Measurements from ENCODE around the gene HPS3.

Gene HPS3

GRCh38 chr3:149162007-149162406 lies 32.6 kb downstream of the HPS3 start:
- peaks cover 0 to 61% of the 10 kb centered on the region in 2 experiments; a peak in 2 of 3 replicates for H3K36me3 ChIP-seq (ENCODE audit: control insufficient read depth in 2 of 2, insufficient read depth in 1 of 2, low read length in 2 of 2)
- H3K4me3 ChIP-seq (ENCODE audit: low read depth, low read length) = no peak overlapping the region

GRCh38 chr3:149163066-149163465 lies 33.6 kb downstream of the HPS3 start:
- POLR2A ChIA-PET = no interaction called here
- H3K4me3 ChIP-seq (ENCODE audit: low read depth, low read length) = no peak overlapping the region
- TF ChIP-seq MZF1 (tag by site-specific recombination; IDR thresholded peaks at IDR 0.05; ENCODE audit: borderline replicate concordance) (no peak), ZNF426 (tag by site-specific recombination; IDR thresholded peaks at IDR 0.05) (no peak), HOXA7 (CRISPR knock-in tag; IDR thresholded peaks at IDR 0.05; ENCODE audit: borderline replicate concordance) (no peak), ZNF529 (tag by site-specific recombination; IDR thresholded peaks at IDR 0.05; ENCODE audit: insufficient replicate concordance) (no peak), ZNF76 (tag by site-specific recombination; IDR thresholded peaks at IDR 0.05; ENCODE audit: borderline replicate concordance, low read depth) (no peak), ZNF580 (tag by site-specific recombination; IDR thresholded peaks at IDR 0.05) (no peak), GLIS1 (tag by site-specific recombination; IDR thresholded peaks at IDR 0.05) (no peak), ZNF660 (tag by site-specific recombination; IDR thresholded peaks at IDR 0.05) (no peak), ZNF391 (tag by site-specific recombination; IDR thresholded peaks at IDR 0.05; ENCODE audit: borderline replicate concordance, low read depth) (no peak), ZNF621 (tag by site-specific recombination; IDR thresholded peaks at IDR 0.05) (no peak), ZBTB26 (tag by site-specific recombination; optimal IDR thresholded peaks at IDR 0.05) (no peak), ZNF274 (IDR thresholded peaks at IDR 0.05; ENCODE audit: low read length) (no peak), ZNF274 (tag by site-specific recombination; IDR thresholded peaks at IDR 0.05; ENCODE audit: borderline replicate concordance) (no peak), ZNF404 (tag by site-specific recombination; IDR thresholded peaks at IDR 0.05) (no peak), ZNF791 (tag by site-specific recombination; IDR thresholded peaks at IDR 0.05) (no peak), WT1 (tag by site-specific recombination; IDR thresholded peaks at IDR 0.05) (no peak), ZXDB (tag by site-specific recombination; IDR thresholded peaks at IDR 0.05) (no peak), ZNF596 (tag by site-specific recombination; IDR thresholded peaks at IDR 0.05) (no peak), ZNF433 (tag by site-specific recombination; IDR thresholded peaks at IDR 0.05; ENCODE audit: low read depth) (no peak)
- TF ChIP-seq, protein P1, sequence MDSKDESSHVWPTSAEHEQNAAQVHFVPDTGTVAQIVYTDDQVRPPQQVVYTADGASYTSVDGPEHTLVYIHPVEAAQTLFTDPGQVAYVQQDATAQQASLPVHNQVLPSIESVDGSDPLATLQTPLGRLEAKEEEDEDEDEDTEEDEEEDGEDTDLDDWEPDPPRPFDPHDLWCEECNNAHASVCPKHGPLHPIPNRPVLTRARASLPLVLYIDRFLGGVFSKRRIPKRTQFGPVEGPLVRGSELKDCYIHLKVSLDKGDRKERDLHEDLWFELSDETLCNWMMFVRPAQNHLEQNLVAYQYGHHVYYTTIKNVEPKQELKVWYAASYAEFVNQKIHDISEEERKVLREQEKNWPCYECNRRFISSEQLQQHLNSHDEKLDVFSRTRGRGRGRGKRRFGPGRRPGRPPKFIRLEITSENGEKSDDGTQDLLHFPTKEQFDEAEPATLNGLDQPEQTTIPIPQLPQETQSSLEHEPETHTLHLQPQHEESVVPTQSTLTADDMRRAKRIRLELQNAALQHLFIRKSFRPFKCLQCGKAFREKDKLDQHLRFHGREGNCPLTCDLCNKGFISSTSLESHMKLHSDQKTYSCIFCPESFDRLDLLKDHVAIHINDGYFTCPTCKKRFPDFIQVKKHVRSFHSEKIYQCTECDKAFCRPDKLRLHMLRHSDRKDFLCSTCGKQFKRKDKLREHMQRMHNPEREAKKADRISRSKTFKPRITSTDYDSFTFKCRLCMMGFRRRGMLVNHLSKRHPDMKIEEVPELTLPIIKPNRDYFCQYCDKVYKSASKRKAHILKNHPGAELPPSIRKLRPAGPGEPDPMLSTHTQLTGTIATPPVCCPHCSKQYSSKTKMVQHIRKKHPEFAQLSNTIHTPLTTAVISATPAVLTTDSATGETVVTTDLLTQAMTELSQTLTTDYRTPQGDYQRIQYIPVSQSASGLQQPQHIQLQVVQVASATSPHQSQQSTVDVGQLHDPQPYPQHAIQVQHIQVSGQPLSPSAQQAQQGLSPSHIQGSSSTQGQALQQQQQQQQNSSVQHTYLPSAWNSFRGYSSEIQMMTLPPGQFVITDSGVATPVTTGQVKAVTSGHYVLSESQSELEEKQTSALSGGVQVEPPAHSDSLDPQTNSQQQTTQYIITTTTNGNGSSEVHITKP (tag by site-specific recombination; IDR thresholded peaks at IDR 0.05) = no peak
- no peaks in the 10 kb centered on the region for H3K4me1 ChIP-seq (ENCODE audit: control insufficient read depth, insufficient read depth, low read length)
- CTCF ChIA-PET = no interaction called here
- H3K36me3 ChIP-seq (ENCODE audit: control insufficient read depth in 2 of 2, insufficient read depth in 1 of 2, low read length in 2 of 2) = peaks cover 0 to 57% of the 10 kb centered on the region in 2 experiments; a peak in 2 of 3 replicates
- no peaks in the 10 kb centered on the region for H3K9me3 ChIP-seq (ENCODE audit: control insufficient read depth, insufficient read depth, low read depth, low read length)
- H3K27ac ChIP-seq (ENCODE audit: extremely low read depth, low read depth, low read length) = no peak overlapping the region

More at GRCh38 chr3:149162007-149162406, 32.6 kb downstream of the HPS3 start:
- TF ChIP-seq GLI4 (tag by site-specific recombination; IDR thresholded peaks at IDR 0.05) (no peak), ZNF133 (tag by site-specific recombination; IDR thresholded peaks at IDR 0.05) (no peak), ZNF121 (tag by site-specific recombination; IDR thresholded peaks at IDR 0.05) (no peak)
- CTCF ChIA-PET = interaction anchor here (0.6 kb wide), 1 partner anchor 24 kb away, joined by 4 read pairs; no protein-coding TSS in a partner anchor
- H3K27ac ChIP-seq (ENCODE audit: extremely low read depth, low read depth, low read length) = no peak overlapping the region
- no peaks in the 10 kb centered on the region for H3K4me1 ChIP-seq (ENCODE audit: control insufficient read depth, insufficient read depth, low read length)
- POLR2A ChIA-PET = no interaction called here
- no peaks in the 10 kb centered on the region for H3K9me3 ChIP-seq (ENCODE audit: control insufficient read depth, insufficient read depth, low read depth, low read length)
